Trophoblast cell (in vitro differentiated cells and primary cell): ENCODE results near the gene AHCYL2.
A peak's percentile ranks its signal among the peaks of the same experiment; 100 is the strongest.

Experiments
- DNase-seq, 2 donors: peaks; one replicate each; pipeline ENCODE4 v3.0.0-alpha.2; 2016
- H2AFZ ChIP-seq: 2 replicates; pipeline ENCODE4 v1.6.1; 2013; ENCODE audit warnings: low read length, moderate library complexity, mild to moderate bottlenecking; ENCODE audit not compliant: insufficient read depth, poor library complexity
- H2AK5ac ChIP-seq: 2 replicates; pipeline ENCODE4 v1.6.1; 2013; ENCODE audit warnings: mild to moderate bottlenecking, low read length
- H2BK120ac ChIP-seq: 2 replicates; pipeline ENCODE4 v1.6.1; 2013; ENCODE audit warnings: low read length, mild to moderate bottlenecking, moderate library complexity; ENCODE audit not compliant: insufficient read depth, poor library complexity
- H2BK12ac ChIP-seq: 2 replicates; pipeline ENCODE4 v1.6.1; 2013; ENCODE audit warnings: mild to moderate bottlenecking, low read length, moderate library complexity
- H2BK5ac ChIP-seq: 2 replicates; pipeline ENCODE4 v1.6.1; 2013; ENCODE audit warnings: low read length, low read depth, moderate library complexity, mild to moderate bottlenecking; ENCODE audit not compliant: poor library complexity
- H3K14ac ChIP-seq: 2 replicates; pipeline ENCODE4 v1.6.1; 2013; ENCODE audit warnings: mild to moderate bottlenecking, low read length
- H3K18ac ChIP-seq: 2 replicates; pipeline ENCODE4 v1.6.1; 2013; ENCODE audit warnings: mild to moderate bottlenecking, low read length
- H3K23ac ChIP-seq: 2 replicates; pipeline ENCODE4 v1.6.1; 2013; ENCODE audit warnings: low read length
- H3K27ac ChIP-seq: 2 replicates; pipeline ENCODE4 v1.5.1; 2013; ENCODE audit warnings: low read depth, mild to moderate bottlenecking, inconsistent platforms, low read length, moderate library complexity
- H3K27me3 ChIP-seq: 2 replicates; pipeline ENCODE4 v1.6.1; 2013; ENCODE audit warnings: inconsistent platforms, mild to moderate bottlenecking, low read length, moderate library complexity; ENCODE audit not compliant: insufficient read depth
- H3K36me3 ChIP-seq, 2 experiments: 1 replicate in 1 of 2; 2 replicates in 1 of 2; pipeline ENCODE4 v1.6.1; 2013; ENCODE audit warnings: low read length in 2 of 2, mild to moderate bottlenecking in 2 of 2, moderate library complexity in 1 of 2; ENCODE audit not compliant: insufficient read depth in 2 of 2, control insufficient read depth in 1 of 2
- H3K4ac ChIP-seq: 2 replicates; pipeline ENCODE4 v1.6.1; 2013; ENCODE audit warnings: low read depth, mild to moderate bottlenecking, low read length, moderate library complexity
- H3K4me1 ChIP-seq, 2 experiments: 1 replicate in 1 of 2; 2 replicates in 1 of 2; pipeline ENCODE4 v1.6.1; 2013; ENCODE audit warnings: low read length in 2 of 2, mild to moderate bottlenecking in 2 of 2, moderate library complexity in 1 of 2; ENCODE audit not compliant: insufficient read depth in 2 of 2, control insufficient read depth in 1 of 2
- H3K4me2 ChIP-seq: 2 replicates; pipeline ENCODE4 v1.6.1; 2013; ENCODE audit warnings: inconsistent platforms, mild to moderate bottlenecking, low read length, moderate library complexity
- H3K4me3 ChIP-seq: 2 replicates; pipeline ENCODE4 v1.5.1; 2013; ENCODE audit warnings: mild to moderate bottlenecking, low read depth, low read length, inconsistent platforms
- H3K79me1 ChIP-seq: one replicate; pipeline ENCODE4 v1.6.1; 2013; ENCODE audit warnings: low read length
- H3K79me2 ChIP-seq: 2 replicates; pipeline ENCODE4 v1.6.1; 2013; ENCODE audit warnings: low read length, mild to moderate bottlenecking; ENCODE audit not compliant: control insufficient read depth, insufficient read depth, poor library complexity
- H3K9ac ChIP-seq: 2 replicates; pipeline ENCODE4 v1.6.1; 2013; ENCODE audit warnings: mild to moderate bottlenecking, low read length
- H3K9me3 ChIP-seq: 2 replicates; pipeline ENCODE4 v1.6.1; 2013; ENCODE audit warnings: low read depth, mild to moderate bottlenecking, control low read depth, inconsistent platforms, low read length; ENCODE audit not compliant: insufficient read depth
- H4K12ac ChIP-seq: 2 replicates; pipeline ENCODE4 v1.6.1; 2013; ENCODE audit warnings: low read depth, mild to moderate bottlenecking, low read length, moderate library complexity
- H4K8ac ChIP-seq: 2 replicates; pipeline ENCODE4 v1.6.1; 2013; ENCODE audit warnings: low read depth, mild to moderate bottlenecking, low read length, moderate library complexity
- H4K91ac ChIP-seq: one replicate; pipeline ENCODE4 v1.6.1; 2013; ENCODE audit warnings: low read depth, mild to moderate bottlenecking, low read length, moderate library complexity
- WGBS: extraction: QIAGEN DNeasy Blood & Tissue Kit; methylation state at CpG from one replicate; pipeline ENCODE4 v1.1.7; 2013; ENCODE audit warnings: missing lambda C conversion rate; ENCODE audit not compliant: insufficient read length, insufficient coverage; ENCODE audit errors: extremely low coverage; 5-methylcytosine and 5-hydroxymethylcytosine counted together

Gene AHCYL2

GRCh38 chr7:129208667-129209066, 16.2 kb upstream of the AHCYL2 start:
- Histone ChIP-seq H3K4ac (no peak overlapping the region), H2BK12ac (no peak overlapping the region), H4K8ac (no peak overlapping the region), H3K4me1 (no peaks in the 10 kb centered on the region), H3K4me3 (no peak overlapping the region), H3K9me3 (no peaks in the 10 kb centered on the region), H3K36me3 (peaks cover 61 to 64% of the 10 kb centered on the region in 2 experiments), H3K9ac (no peak overlapping the region), H3K27me3 (no peaks in the 10 kb centered on the region), H4K91ac (no peak overlapping the region), H2AFZ (no peak overlapping the region), H2AK5ac (no peak overlapping the region), H3K18ac (no peak overlapping the region), H3K79me2 (no peaks in the 10 kb centered on the region), H3K4me2 (no peak overlapping the region), H2BK5ac (no peak overlapping the region), H2BK120ac (no peak overlapping the region), H3K23ac (no peak overlapping the region), H3K14ac (no peak overlapping the region), H3K79me1 (no peaks in the 10 kb centered on the region), H4K12ac (no peak overlapping the region), H3K27ac (no peak overlapping the region)
- no peak for DNase-seq
- WGBS: no CpG with 5 or more reads among the region's 9 CpGs

- no peak overlapping the region for H3K27ac ChIP-seq
- H3K9me3 ChIP-seq: no peaks in the 10 kb centered on the region
- WGBS: no CpG with 5 or more reads among the region's 15 CpGs
- H4K12ac ChIP-seq: no peak overlapping the region
- no peak overlapping the region for H3K14ac ChIP-seq
- H2BK120ac ChIP-seq: no peak overlapping the region
- H3K4me1 ChIP-seq: peaks cover 0 to 4% of the 10 kb centered on the region in 2 experiments
- H3K36me3 ChIP-seq: peaks cover 61 to 64% of the 10 kb centered on the region in 2 experiments
- no peak overlapping the region for H3K9ac ChIP-seq
- no peaks in the 10 kb centered on the region for H3K27me3 ChIP-seq
- H2BK12ac ChIP-seq: no peak overlapping the region
- no peak overlapping the region for H2AK5ac ChIP-seq
- H3K4ac ChIP-seq: no peak overlapping the region
- no peaks in the 10 kb centered on the region for H3K79me1 ChIP-seq
- no peak overlapping the region for H4K91ac ChIP-seq
- no peak for DNase-seq
- no peaks in the 10 kb centered on the region for H3K79me2 ChIP-seq
- no peak overlapping the region for H4K8ac ChIP-seq
- no peak overlapping the region for H3K4me2 ChIP-seq
- no peak overlapping the region for H3K23ac ChIP-seq
- H3K4me3 ChIP-seq: no peak overlapping the region
- no peak overlapping the region for H2BK5ac ChIP-seq
- H3K18ac ChIP-seq: no peak overlapping the region
- no peak overlapping the region for H2AFZ ChIP-seq
Observed at GRCh38 chr7:129209067-129209926, 15.5 kb upstream of the AHCYL2 start.

- DNase-seq: peak; percentile 37 to 71
- no peak overlapping the region for H3K23ac ChIP-seq
- no peak overlapping the region for H3K9ac ChIP-seq
- no peak overlapping the region for H2BK12ac ChIP-seq
- H4K12ac ChIP-seq: no peak overlapping the region
- H3K18ac ChIP-seq: no peak overlapping the region
- peaks cover 0 to 4% of the 10 kb centered on the region in 2 experiments for H3K4me1 ChIP-seq
- no CpG with 5 or more reads among the region's 16 CpGs for WGBS
- no peak overlapping the region for H3K4ac ChIP-seq
- no peaks in the 10 kb centered on the region for H3K79me1 ChIP-seq
- no peak overlapping the region for H4K91ac ChIP-seq
- H3K4me3 ChIP-seq: no peak overlapping the region
- H3K27ac ChIP-seq: no peak overlapping the region
- H2AFZ ChIP-seq: no peak overlapping the region
- no peak overlapping the region for H3K4me2 ChIP-seq
- H3K79me2 ChIP-seq: no peaks in the 10 kb centered on the region
- H2AK5ac ChIP-seq: no peak overlapping the region
- H2BK5ac ChIP-seq: no peak overlapping the region
- peaks cover 56 to 60% of the 10 kb centered on the region in 2 experiments for H3K36me3 ChIP-seq
- no peak overlapping the region for H2BK120ac ChIP-seq
- no peak overlapping the region for H4K8ac ChIP-seq
- H3K9me3 ChIP-seq: no peaks in the 10 kb centered on the region
- no peaks in the 10 kb centered on the region for H3K27me3 ChIP-seq
- no peak overlapping the region for H3K14ac ChIP-seq
Observed at GRCh38 chr7:129210256-129210988, 14.4 kb upstream of the AHCYL2 start.

GRCh38 chr7:129210989-129211312, 13.9 kb upstream of the AHCYL2 start:
- Histone ChIP-seq H2AFZ (no peak overlapping the region), H3K79me2 (no peaks in the 10 kb centered on the region), H4K8ac (no peak overlapping the region), H3K18ac (no peak overlapping the region), H3K27ac (no peak overlapping the region), H2BK120ac (no peak overlapping the region), H3K23ac (no peak overlapping the region), H3K9ac (no peak overlapping the region), H4K12ac (no peak overlapping the region), H2AK5ac (no peak overlapping the region), H4K91ac (no peak overlapping the region), H3K9me3 (peaks cover 3% of the 10 kb centered on the region), H3K14ac (no peak overlapping the region), H3K4me1 (peaks cover 0 to 4% of the 10 kb centered on the region in 2 experiments), H3K36me3 (peaks cover 51 to 54% of the 10 kb centered on the region in 2 experiments), H2BK12ac (no peak overlapping the region), H3K4ac (no peak overlapping the region), H2BK5ac (no peak overlapping the region), H3K27me3 (no peaks in the 10 kb centered on the region), H3K4me2 (no peak overlapping the region), H3K4me3 (no peak overlapping the region), H3K79me1 (no peaks in the 10 kb centered on the region)
- WGBS: no CpG with 5 or more reads among the region's 14 CpGs
- no peak for DNase-seq
